Neural cell (in vitro differentiated cells): ENCODE data around the gene TMEM117.

Experiments
- CTCF ChIP-seq: fragments of 450-650 bp; IDR thresholded peaks from 2 replicates; pipeline ENCODE4 v1.5.1; 2014; ENCODE audit warnings: antibody characterized with exemption, mild to moderate bottlenecking, moderate library complexity; ENCODE audit not compliant: poor library complexity, severe bottlenecking
- EP300 ChIP-seq: fragments of 450-650 bp; conservative IDR thresholded peaks from 2 replicates; pipeline ENCODE4 v1.6.1; 2014; ENCODE audit warnings: antibody characterized with exemption, mild to moderate bottlenecking, moderate library complexity; ENCODE audit not compliant: poor library complexity, severe bottlenecking
- EZH2 ChIP-seq: fragments of 200-600, 300-800 bp; shearing (Covaris generic), sonication (generic); IDR thresholded peaks from 2 replicates; pipeline ENCODE4 v1.6.1; 2014; ENCODE audit warnings: antibody characterized with exemption, low read length, borderline replicate concordance, mild to moderate bottlenecking; ENCODE audit not compliant: insufficient read depth, poor library complexity, severe bottlenecking
- MXI1 ChIP-seq: fragments of 450-650 bp; conservative IDR thresholded peaks from 2 replicates; pipeline ENCODE4 v1.6.1; 2014; ENCODE audit warnings: antibody characterized with exemption, mild to moderate bottlenecking; ENCODE audit not compliant: poor library complexity, severe bottlenecking
- POLR2AphosphoS5 ChIP-seq: IDR thresholded peaks from 2 replicates; pipeline ENCODE4 v1.6.1; 2012
- RAD21 ChIP-seq: fragments of 450-650 bp; conservative IDR thresholded peaks from 2 replicates; pipeline ENCODE4 v1.6.1; 2014; ENCODE audit warnings: antibody characterized with exemption, mild to moderate bottlenecking, moderate library complexity
- REST ChIP-seq: IDR thresholded peaks from 2 replicates; pipeline ENCODE4 v1.6.1; 2012; ENCODE audit warnings: borderline replicate concordance
- SMC3 ChIP-seq: fragments of 450-650 bp; conservative IDR thresholded peaks from 2 replicates; pipeline ENCODE4 v1.6.1; 2014; ENCODE audit warnings: antibody characterized with exemption, mild to moderate bottlenecking, moderate library complexity; ENCODE audit not compliant: poor library complexity

- TF ChIP-seq EZH2 (no peak), EP300 (no peak), CTCF (no peak), REST (no peak), POLR2AphosphoS5 (no peak), SMC3 (no peak), MXI1 (no peak), RAD21 (no peak)
Measured at GRCh38 chr12:43795716-43796280, 40.1 kb upstream of the TMEM117 start.
